Upper lobe of left lung (tissue), 4 donors: Measurements from ENCODE around the gene YDJC.

Experiments used
- POLR2A ChIP-seq, 4 donors: fragments of 450-650 bp; IDR thresholded peaks; one replicate each; pipeline ENCODE4 v1.5.1; 2016 to 2017; ENCODE audit warnings: antibody characterized with exemption in 4 of 4, mild to moderate bottlenecking in 2 of 4
- POLR2AphosphoS5 ChIP-seq, 2 donors: sonication (generic); formaldehyde crosslinking; IDR thresholded peaks; one replicate each; pipeline ENCODE4 v1.5.1; 2017; ENCODE audit warnings: antibody characterized with exemption in 2 of 2
- TF ChIP-seq, protein P1 (sequence below), 6 experiments: fragments of 450-650 bp in 4 of 6; fragments of 200-600 bp in 2 of 6; sonication (generic) in 2 of 6; IDR thresholded peaks; one replicate each; pipeline ENCODE4 v1.5.1; 2016 to 2019; ENCODE audit warnings: antibody characterized with exemption in 6 of 6

DNA sequence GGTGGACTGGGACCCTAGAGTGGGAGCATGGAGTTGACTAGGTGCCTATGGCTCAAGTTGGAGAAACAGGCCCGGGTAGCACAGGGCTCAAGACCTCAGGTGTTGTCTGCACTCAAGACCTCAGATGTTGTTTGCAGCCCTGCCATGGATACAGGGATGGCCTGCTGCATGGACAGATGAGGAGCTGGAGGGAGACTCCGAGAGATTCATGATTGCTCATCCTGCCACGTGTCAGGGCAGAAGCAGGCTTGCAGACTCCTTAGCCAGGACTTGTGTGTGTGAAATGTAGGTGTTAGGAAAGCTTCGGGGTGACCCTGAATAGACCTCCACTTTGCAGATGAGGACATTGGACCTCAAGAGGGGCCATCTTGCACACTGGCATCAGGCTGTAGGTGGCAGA is 3.7 kb upstream of the YDJC start:
- TF ChIP-seq, protein P1, sequence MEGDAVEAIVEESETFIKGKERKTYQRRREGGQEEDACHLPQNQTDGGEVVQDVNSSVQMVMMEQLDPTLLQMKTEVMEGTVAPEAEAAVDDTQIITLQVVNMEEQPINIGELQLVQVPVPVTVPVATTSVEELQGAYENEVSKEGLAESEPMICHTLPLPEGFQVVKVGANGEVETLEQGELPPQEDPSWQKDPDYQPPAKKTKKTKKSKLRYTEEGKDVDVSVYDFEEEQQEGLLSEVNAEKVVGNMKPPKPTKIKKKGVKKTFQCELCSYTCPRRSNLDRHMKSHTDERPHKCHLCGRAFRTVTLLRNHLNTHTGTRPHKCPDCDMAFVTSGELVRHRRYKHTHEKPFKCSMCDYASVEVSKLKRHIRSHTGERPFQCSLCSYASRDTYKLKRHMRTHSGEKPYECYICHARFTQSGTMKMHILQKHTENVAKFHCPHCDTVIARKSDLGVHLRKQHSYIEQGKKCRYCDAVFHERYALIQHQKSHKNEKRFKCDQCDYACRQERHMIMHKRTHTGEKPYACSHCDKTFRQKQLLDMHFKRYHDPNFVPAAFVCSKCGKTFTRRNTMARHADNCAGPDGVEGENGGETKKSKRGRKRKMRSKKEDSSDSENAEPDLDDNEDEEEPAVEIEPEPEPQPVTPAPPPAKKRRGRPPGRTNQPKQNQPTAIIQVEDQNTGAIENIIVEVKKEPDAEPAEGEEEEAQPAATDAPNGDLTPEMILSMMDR (IDR thresholded peaks at IDR 0.05) = no peak
- TF ChIP-seq POLR2AphosphoS5 (IDR thresholded peaks at IDR 0.05) (no peak), POLR2A (IDR thresholded peaks at IDR 0.05) (no peak)
